Right lobe of liver (tissue), 4 donors: ENCODE results near the gene DRD4.

Experiments
- POLR2A ChIP-seq: fragments of 450-650 bp; IDR thresholded peaks from one replicate; pipeline ENCODE4 v1.6.1; 2017; ENCODE audit warnings: antibody characterized with exemption, mild to moderate bottlenecking
- TF ChIP-seq, protein P1 (sequence below), 4 donors: fragments of 200-600 bp in 3 of 4; fragments of 450-650 bp in 1 of 4; IDR thresholded peaks; one replicate each; pipeline versions ENCODE4 v1.5.1 to v1.8.0; 2016 to 2022; ENCODE audit warnings: antibody characterized with exemption in 4 of 4, mild to moderate bottlenecking in 2 of 4
- donor health status: DM: no; HTN: no; CAD: no.
- donor health status: DM: no; HTN: no; CAD: no.
- donor health status: DM: no; HTN: yes; CAD: no.

DNA sequence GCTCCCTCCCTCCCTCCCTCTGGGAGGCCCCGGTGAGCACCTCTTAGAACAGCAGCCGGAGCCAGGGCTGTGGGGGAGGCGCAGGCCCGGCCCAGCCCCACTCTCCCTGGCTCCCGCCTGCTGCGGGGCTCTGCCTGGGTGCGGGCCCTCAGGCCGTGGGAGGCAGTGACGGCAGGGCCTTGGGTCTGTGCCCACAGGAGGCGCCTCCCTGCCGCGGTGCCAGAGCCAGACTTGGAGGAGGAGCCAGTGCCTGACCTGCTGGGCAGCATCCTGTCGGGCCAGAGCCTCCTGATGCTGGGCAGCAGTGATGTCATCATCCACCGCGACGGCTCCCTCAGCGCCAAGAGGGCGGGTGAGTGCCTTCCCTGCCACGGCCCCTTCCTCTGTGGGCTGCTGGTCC, 30.8 kb upstream of the DRD4 start:
- TF ChIP-seq POLR2A = no peak
- TF ChIP-seq, protein P1, sequence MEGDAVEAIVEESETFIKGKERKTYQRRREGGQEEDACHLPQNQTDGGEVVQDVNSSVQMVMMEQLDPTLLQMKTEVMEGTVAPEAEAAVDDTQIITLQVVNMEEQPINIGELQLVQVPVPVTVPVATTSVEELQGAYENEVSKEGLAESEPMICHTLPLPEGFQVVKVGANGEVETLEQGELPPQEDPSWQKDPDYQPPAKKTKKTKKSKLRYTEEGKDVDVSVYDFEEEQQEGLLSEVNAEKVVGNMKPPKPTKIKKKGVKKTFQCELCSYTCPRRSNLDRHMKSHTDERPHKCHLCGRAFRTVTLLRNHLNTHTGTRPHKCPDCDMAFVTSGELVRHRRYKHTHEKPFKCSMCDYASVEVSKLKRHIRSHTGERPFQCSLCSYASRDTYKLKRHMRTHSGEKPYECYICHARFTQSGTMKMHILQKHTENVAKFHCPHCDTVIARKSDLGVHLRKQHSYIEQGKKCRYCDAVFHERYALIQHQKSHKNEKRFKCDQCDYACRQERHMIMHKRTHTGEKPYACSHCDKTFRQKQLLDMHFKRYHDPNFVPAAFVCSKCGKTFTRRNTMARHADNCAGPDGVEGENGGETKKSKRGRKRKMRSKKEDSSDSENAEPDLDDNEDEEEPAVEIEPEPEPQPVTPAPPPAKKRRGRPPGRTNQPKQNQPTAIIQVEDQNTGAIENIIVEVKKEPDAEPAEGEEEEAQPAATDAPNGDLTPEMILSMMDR (IDR thresholded peaks at IDR 0.05) = no peak
